ENCODE data around the gene WIPF2.

WIPF2 gene

DNA sequence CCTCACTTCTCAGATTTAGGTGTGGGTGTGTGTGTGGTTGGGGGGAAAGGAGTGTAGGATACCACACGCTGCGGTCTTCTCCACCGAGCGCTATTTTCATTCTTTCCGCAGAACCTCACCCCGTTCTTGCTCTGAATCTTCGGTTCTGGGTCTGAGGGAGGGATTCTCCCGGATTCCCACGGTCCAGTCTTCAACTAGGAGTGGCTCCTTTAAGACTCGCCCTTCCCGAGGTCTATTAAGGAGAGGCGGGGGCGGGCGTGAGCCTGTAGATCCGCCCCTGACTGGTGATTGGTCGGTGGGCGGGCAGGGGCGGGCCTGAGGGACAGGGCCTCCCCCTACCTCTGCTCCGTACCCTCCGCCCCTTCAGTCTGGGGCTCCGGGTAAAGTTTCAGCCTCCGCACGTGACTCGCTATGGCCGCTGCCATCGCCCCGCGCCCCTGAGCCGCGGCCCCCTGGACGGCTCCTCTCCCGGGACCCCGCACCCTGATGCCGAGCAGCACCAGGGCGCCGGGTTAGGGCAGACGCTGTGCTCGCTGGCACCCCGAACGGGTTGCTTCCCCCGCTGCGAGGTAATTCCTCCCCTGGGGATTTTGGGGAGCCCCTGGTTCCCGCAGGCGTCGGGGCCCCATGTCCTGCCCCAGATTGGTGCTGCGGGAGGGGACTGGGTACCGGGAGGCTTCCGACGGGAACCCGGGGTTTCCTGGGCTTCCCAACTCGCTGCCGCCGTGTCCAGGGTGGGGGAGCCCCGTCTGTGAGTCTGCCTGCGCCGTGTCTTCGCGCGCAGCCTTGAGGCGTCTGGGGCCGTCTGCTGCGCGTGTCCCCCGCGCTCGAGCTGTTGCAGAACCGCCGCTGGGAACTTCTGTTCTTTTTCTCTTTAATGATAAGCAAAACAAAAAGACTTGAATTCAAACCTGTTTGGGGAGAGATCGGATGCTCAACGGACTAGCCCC is 99.1 kb downstream of the WIPF2 start:
- no peak overlapping the region for H4K91ac ChIP-seq (ENCODE audit: low read depth, low read length, poor library complexity)
- H2BK5ac ChIP-seq (ENCODE audit: low read length) = no peak overlapping the region
- H3K9ac ChIP-seq (ENCODE audit: low read depth, low read length, poor library complexity) = peak overlapping the region; percentile 82
- H3K36me3 ChIP-seq (replicated peaks in 1 of 2; ENCODE audit: control insufficient read depth in 2 of 2, insufficient read depth in 2 of 2, low read length in 2 of 2) = no peaks in the 10 kb centered on the region
- H2AFZ ChIP-seq (ENCODE audit: low read length) = peak overlapping the region; percentile 95
- no peak overlapping the region for H4K8ac ChIP-seq (ENCODE audit: low read depth, low read length)
- peaks cover 6% of the 10 kb centered on the region for H3K79me1 ChIP-seq (ENCODE audit: low read depth, low read length)
- peaks cover 33 to 45% of the 10 kb centered on the region in 2 donors for H3K4me1 ChIP-seq (ENCODE audit: control insufficient read depth in 2 of 2, insufficient read depth in 1 of 2, low read depth in 1 of 2, low read length in 2 of 2)
- peak overlapping the region; percentile 25 for H3K23ac ChIP-seq (ENCODE audit: low read depth, low read length, poor library complexity)
- H2BK12ac ChIP-seq (ENCODE audit: low read length) = no peak overlapping the region
- H3K4me3 ChIP-seq (ENCODE audit: low read length in 2 of 2) = peak overlapping the region; percentile 76 to 88
- H3K4me2 ChIP-seq (ENCODE audit: insufficient read depth, low read length, poor library complexity, severe bottlenecking) = peak overlapping the region; percentile 87
- no peak overlapping the region for H3K27ac ChIP-seq (replicated peaks; ENCODE audit: low read length)
- H3K4ac ChIP-seq (ENCODE audit: low read length) = no peak overlapping the region
- no peak overlapping the region for H2BK120ac ChIP-seq (ENCODE audit: low read depth, low read length)
- peaks cover 0 to 15% (median 0%) of the 10 kb centered on the region in 3 experiments for H3K27me3 ChIP-seq (ENCODE audit: control insufficient read depth in 3 of 3, insufficient read depth in 3 of 3, low read depth in 1 of 3, low read length in 3 of 3)
- WGBS, 2 donors (ENCODE audit: extremely low coverage in 2 of 2, insufficient read length in 2 of 2, insufficient replicate concordance in 1 of 2) = no CpG with 5 or more reads among the region's 70 CpGs
- H3K14ac ChIP-seq (ENCODE audit: low read length) = peak overlapping the region; percentile 58
- peak overlapping the region; percentile 65 for H2BK15ac ChIP-seq (ENCODE audit: low read length)
- peak overlapping the region; percentile 98 for H3K18ac ChIP-seq (ENCODE audit: low read length)
- peak overlapping the region; percentile 56 for H2AK5ac ChIP-seq (ENCODE audit: low read depth, low read length)
- peak; percentile 92 for DNase-seq (ENCODE audit: low spot score)
- peaks cover 0 to 3% of the 10 kb centered on the region in 2 donors for H3K9me3 ChIP-seq (replicated peaks in 1 of 2; ENCODE audit: control insufficient read depth in 2 of 2, insufficient read depth in 1 of 2, low read depth in 1 of 2, low read length in 2 of 2)

DNA sequence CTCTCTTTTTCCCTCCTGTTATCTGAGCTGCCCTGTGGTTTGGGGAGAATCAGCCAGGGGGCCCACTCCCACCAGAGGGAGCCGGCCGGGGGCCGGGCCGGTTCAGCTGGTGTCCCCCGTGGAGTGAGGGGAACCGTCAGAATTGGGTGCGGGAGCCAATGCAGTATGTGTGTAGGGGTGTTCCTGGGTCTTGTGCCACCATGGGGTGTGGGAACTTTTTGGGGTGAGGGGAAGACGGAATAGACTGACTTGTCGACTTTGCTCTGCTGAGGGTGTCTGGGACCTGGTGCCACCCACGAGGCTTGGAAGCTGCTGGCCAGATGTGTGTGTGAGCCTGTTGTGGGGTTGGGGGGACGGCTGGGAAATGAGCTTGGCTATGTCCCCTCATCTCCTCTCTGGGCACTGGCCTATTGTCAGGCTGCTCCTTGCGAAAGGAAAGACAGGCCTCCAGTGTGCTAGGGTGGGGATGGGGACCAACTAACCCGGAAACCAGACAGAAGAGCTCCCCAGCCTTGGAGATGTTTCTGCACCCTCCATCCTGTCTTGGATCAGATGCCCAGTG is 99.8 kb downstream of the WIPF2 start:
- H3K9ac ChIP-seq (ENCODE audit: low read depth, low read length, poor library complexity) = peak overlapping the region; percentile 74
- peaks cover 33 to 49% of the 10 kb centered on the region in 2 donors for H3K4me1 ChIP-seq (ENCODE audit: control insufficient read depth in 2 of 2, insufficient read depth in 1 of 2, low read depth in 1 of 2, low read length in 2 of 2)
- no peaks in the 10 kb centered on the region for H3K36me3 ChIP-seq (replicated peaks in 1 of 2; ENCODE audit: control insufficient read depth in 2 of 2, insufficient read depth in 2 of 2, low read length in 2 of 2)
- H3K4ac ChIP-seq (ENCODE audit: low read length) = no peak overlapping the region
- H3K14ac ChIP-seq (ENCODE audit: low read length) = peak overlapping the region; percentile 31
- H3K23ac ChIP-seq (ENCODE audit: low read depth, low read length, poor library complexity) = peak overlapping the region; percentile 34
- H2BK15ac ChIP-seq (ENCODE audit: low read length) = no peak overlapping the region
- H3K27ac ChIP-seq (replicated peaks; ENCODE audit: low read length) = no peak overlapping the region
- H4K8ac ChIP-seq (ENCODE audit: low read depth, low read length) = no peak overlapping the region
- H2AK5ac ChIP-seq (ENCODE audit: low read depth, low read length) = peak overlapping the region; percentile 47
- H3K79me1 ChIP-seq (ENCODE audit: low read depth, low read length) = peaks cover 6% of the 10 kb centered on the region
- peaks cover 0 to 15% (median 0%) of the 10 kb centered on the region in 3 experiments for H3K27me3 ChIP-seq (ENCODE audit: control insufficient read depth in 3 of 3, insufficient read depth in 3 of 3, low read depth in 1 of 3, low read length in 3 of 3)
- peak overlapping the region; percentile 95 for H2AFZ ChIP-seq (ENCODE audit: low read length)
- H3K4me3 ChIP-seq (ENCODE audit: low read length in 2 of 2) = peak overlapping the region; percentile 76 to 88
- peak overlapping the region; percentile 87 for H3K4me2 ChIP-seq (ENCODE audit: insufficient read depth, low read length, poor library complexity, severe bottlenecking)
- H3K18ac ChIP-seq (ENCODE audit: low read length) = no peak overlapping the region
- H4K91ac ChIP-seq (ENCODE audit: low read depth, low read length, poor library complexity) = no peak overlapping the region
- no peak for DNase-seq (ENCODE audit: low spot score)
- H2BK12ac ChIP-seq (ENCODE audit: low read length) = no peak overlapping the region
- no peak overlapping the region for H2BK120ac ChIP-seq (ENCODE audit: low read depth, low read length)
- no CpG with 5 or more reads among the region's 13 CpGs for WGBS, 2 donors (ENCODE audit: extremely low coverage in 2 of 2, insufficient read length in 2 of 2, insufficient replicate concordance in 1 of 2)
- peaks cover 0 to 3% of the 10 kb centered on the region in 2 donors for H3K9me3 ChIP-seq (replicated peaks in 1 of 2; ENCODE audit: control insufficient read depth in 2 of 2, insufficient read depth in 1 of 2, low read depth in 1 of 2, low read length in 2 of 2)
- no peak overlapping the region for H2BK5ac ChIP-seq (ENCODE audit: low read length)

DNA sequence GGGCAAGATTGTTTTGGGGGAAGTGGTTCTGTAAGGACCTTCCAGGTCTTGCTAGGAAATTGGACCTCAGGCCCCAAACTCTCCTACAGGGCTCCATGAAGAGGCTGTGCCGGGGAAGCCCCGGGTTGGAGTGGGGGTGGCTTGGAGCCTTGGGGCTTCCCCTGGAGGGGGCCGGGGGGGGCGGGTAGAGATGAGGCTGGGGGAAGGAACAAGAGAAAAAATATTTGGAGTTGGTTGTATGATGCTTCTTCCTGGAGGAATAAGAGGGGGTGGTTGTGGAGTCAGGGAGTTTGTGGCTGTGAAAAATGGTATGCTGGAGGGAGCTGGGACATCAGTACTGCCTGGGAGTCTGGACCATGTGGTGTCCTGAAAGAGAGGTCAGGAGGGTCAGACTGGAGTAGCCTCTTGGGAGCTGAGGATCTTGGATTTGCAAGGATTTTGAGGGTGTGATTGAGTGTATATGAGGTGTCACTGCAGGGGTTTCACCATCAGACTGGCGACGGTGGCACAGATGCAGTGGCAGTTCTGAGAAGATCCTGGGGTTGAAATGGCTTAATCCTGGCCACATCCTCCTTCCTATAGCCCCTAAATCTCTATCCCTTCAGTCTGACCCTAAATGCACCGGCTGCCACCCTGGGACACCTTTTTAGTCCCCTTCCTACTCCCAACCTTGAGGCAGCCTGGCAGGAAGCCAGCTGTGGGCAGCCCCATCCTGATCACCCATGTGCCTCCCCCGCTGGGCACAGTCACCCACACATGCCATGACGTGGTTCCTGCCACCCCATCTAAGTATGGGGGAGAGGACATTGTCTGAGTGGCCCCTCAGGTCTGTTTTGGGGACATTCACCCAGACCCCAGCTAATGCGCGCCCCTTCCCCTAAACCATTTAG is 100.8 kb downstream of the WIPF2 start:
- no peak overlapping the region for H3K9ac ChIP-seq (ENCODE audit: low read depth, low read length, poor library complexity)
- H2AFZ ChIP-seq (ENCODE audit: low read length) = no peak overlapping the region
- no peak overlapping the region for H4K91ac ChIP-seq (ENCODE audit: low read depth, low read length, poor library complexity)
- H3K18ac ChIP-seq (ENCODE audit: low read length) = no peak overlapping the region
- peak overlapping the region in 1 of 2 donors; percentile 76 for H3K4me3 ChIP-seq (ENCODE audit: low read length in 2 of 2)
- DNase-seq (ENCODE audit: low spot score) = no peak
- peak overlapping the region; percentile 33 for H2AK5ac ChIP-seq (ENCODE audit: low read depth, low read length)
- H2BK5ac ChIP-seq (ENCODE audit: low read length) = no peak overlapping the region
- H4K8ac ChIP-seq (ENCODE audit: low read depth, low read length) = no peak overlapping the region
- no peak overlapping the region for H3K23ac ChIP-seq (ENCODE audit: low read depth, low read length, poor library complexity)
- peaks cover 0 to 3% of the 10 kb centered on the region in 2 donors for H3K9me3 ChIP-seq (replicated peaks in 1 of 2; ENCODE audit: control insufficient read depth in 2 of 2, insufficient read depth in 1 of 2, low read depth in 1 of 2, low read length in 2 of 2)
- H3K27ac ChIP-seq (replicated peaks; ENCODE audit: low read length) = no peak overlapping the region
- no peaks in the 10 kb centered on the region for H3K36me3 ChIP-seq (replicated peaks in 1 of 2; ENCODE audit: control insufficient read depth in 2 of 2, insufficient read depth in 2 of 2, low read length in 2 of 2)
- H2BK12ac ChIP-seq (ENCODE audit: low read length) = no peak overlapping the region
- no peak overlapping the region for H3K4ac ChIP-seq (ENCODE audit: low read length)
- peaks cover 0 to 15% (median 0%) of the 10 kb centered on the region in 3 experiments for H3K27me3 ChIP-seq (ENCODE audit: control insufficient read depth in 3 of 3, insufficient read depth in 3 of 3, low read depth in 1 of 3, low read length in 3 of 3)
- no peak overlapping the region for H2BK120ac ChIP-seq (ENCODE audit: low read depth, low read length)
- no peak overlapping the region for H3K14ac ChIP-seq (ENCODE audit: low read length)
- H3K4me2 ChIP-seq (ENCODE audit: insufficient read depth, low read length, poor library complexity, severe bottlenecking) = no peak overlapping the region
- H3K79me1 ChIP-seq (ENCODE audit: low read depth, low read length) = peaks cover 6% of the 10 kb centered on the region
- H3K4me1 ChIP-seq (ENCODE audit: control insufficient read depth in 2 of 2, insufficient read depth in 1 of 2, low read depth in 1 of 2, low read length in 2 of 2) = peaks cover 31 to 49% of the 10 kb centered on the region in 2 donors
- no peak overlapping the region for H2BK15ac ChIP-seq (ENCODE audit: low read length)
- no CpG with 5 or more reads among the region's 11 CpGs for WGBS, 2 donors (ENCODE audit: extremely low coverage in 2 of 2, insufficient read length in 2 of 2, insufficient replicate concordance in 1 of 2)
